Measurements from ENCODE around the gene C1orf122.

C1orf122 gene

GRCh38 chr1:37822906-37823815 lies 15.6 kb downstream of the C1orf122 start:
- H3K9me3 ChIP-seq (ENCODE audit: control insufficient read depth in 2 of 2, low read length in 2 of 2), result no peaks in the 10 kb centered on the region
- no peak overlapping the region for H3K27ac ChIP-seq (ENCODE audit: low read depth in 2 of 2, low read length in 2 of 2)
- no peaks in the 10 kb centered on the region for H3K27me3 ChIP-seq (ENCODE audit: control insufficient read depth in 2 of 2, insufficient read depth in 2 of 2, low read length in 2 of 2)
- peaks cover 32 to 38% of the 10 kb centered on the region in 2 donors for H3K36me3 ChIP-seq (ENCODE audit: control insufficient read depth in 2 of 2, insufficient read depth in 2 of 2, low read length in 2 of 2)
- peaks cover 0 to 3% of the 10 kb centered on the region in 2 donors for H3K4me1 ChIP-seq (ENCODE audit: control insufficient read depth in 2 of 2, insufficient read depth in 2 of 2, low read length in 2 of 2)
- H3K9ac ChIP-seq (ENCODE audit: low read depth in 1 of 2, low read length in 2 of 2), result no peak overlapping the region
- no peak overlapping the region for H3K4me3 ChIP-seq (ENCODE audit: low read length in 2 of 2)

GRCh38 chr1:37824001-37824400 lies 16.4 kb downstream of the C1orf122 start:
- H3K4me1 ChIP-seq (ENCODE audit: control insufficient read depth in 2 of 2, insufficient read depth in 2 of 2, low read length in 2 of 2), result peaks cover 0 to 3% of the 10 kb centered on the region in 2 donors
- H3K36me3 ChIP-seq (ENCODE audit: control insufficient read depth in 2 of 2, insufficient read depth in 2 of 2, low read length in 2 of 2), result peaks cover 32 to 37% of the 10 kb centered on the region in 2 donors
- no peak overlapping the region for H3K27ac ChIP-seq (ENCODE audit: low read depth in 2 of 2, low read length in 2 of 2)
- H3K9me3 ChIP-seq (ENCODE audit: control insufficient read depth in 2 of 2, low read length in 2 of 2), result no peaks in the 10 kb centered on the region
- H3K27me3 ChIP-seq (ENCODE audit: control insufficient read depth in 2 of 2, insufficient read depth in 2 of 2, low read length in 2 of 2), result no peaks in the 10 kb centered on the region
- no peak overlapping the region for H3K4me3 ChIP-seq (ENCODE audit: low read length in 2 of 2)
- no peak overlapping the region for H3K9ac ChIP-seq (ENCODE audit: low read depth in 1 of 2, low read length in 2 of 2)

- no peak overlapping the region for H3K4me3 ChIP-seq (ENCODE audit: low read length in 2 of 2)
- H3K4me1 ChIP-seq (ENCODE audit: control insufficient read depth in 2 of 2, insufficient read depth in 2 of 2, low read length in 2 of 2), result peaks cover 0 to 3% of the 10 kb centered on the region in 2 donors
- H3K27me3 ChIP-seq (ENCODE audit: control insufficient read depth in 2 of 2, insufficient read depth in 2 of 2, low read length in 2 of 2), result no peaks in the 10 kb centered on the region
- no peaks in the 10 kb centered on the region for H3K9me3 ChIP-seq (ENCODE audit: control insufficient read depth in 2 of 2, low read length in 2 of 2)
- no peak overlapping the region for H3K9ac ChIP-seq (ENCODE audit: low read depth in 1 of 2, low read length in 2 of 2)
- H3K27ac ChIP-seq (ENCODE audit: low read depth in 2 of 2, low read length in 2 of 2), result no peak overlapping the region
- peaks cover 37% of the 10 kb centered on the region in 2 donors for H3K36me3 ChIP-seq (ENCODE audit: control insufficient read depth in 2 of 2, insufficient read depth in 2 of 2, low read length in 2 of 2)
These were observed 17.9 kb downstream of the C1orf122 start for GRCh38 chr1:37825506-37825905.

DNA sequence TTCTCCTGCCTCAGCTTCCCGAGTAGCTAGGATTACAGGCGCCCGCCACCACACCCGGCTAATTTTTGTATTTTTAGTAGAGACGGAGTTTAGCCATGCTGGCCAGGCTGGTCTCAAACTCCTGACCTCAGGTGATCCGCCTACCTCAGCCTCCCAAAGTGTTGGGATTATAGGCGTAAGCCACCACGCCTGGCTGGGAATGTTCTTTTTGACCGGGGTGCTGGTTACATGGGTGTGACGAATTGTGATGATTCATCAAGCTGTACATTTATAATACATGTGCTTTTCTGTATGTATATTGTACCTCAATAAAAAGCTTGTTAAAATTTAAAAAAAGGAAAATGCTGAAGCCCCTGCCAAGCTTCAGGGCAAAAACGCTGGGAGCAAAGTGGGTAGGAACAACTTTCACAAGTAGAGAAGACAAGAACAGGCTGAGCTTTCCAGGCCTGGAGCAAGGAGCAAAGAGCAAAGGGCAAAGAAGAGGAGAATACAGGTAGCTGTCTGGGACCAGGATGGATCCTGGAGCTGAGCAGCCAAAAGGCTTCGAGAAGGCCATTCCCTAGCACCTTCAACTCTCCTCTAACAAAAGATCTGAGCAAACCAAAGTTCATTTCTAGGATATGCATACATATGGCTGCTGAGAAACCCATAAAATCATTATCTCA lies 21.0 kb downstream of the C1orf122 start:
- Histone ChIP-seq H3K4me1 (ENCODE audit: control insufficient read depth in 2 of 2, insufficient read depth in 2 of 2, low read length in 2 of 2) (peaks cover 0 to 3% of the 10 kb centered on the region in 2 donors), H3K27me3 (ENCODE audit: control insufficient read depth in 2 of 2, insufficient read depth in 2 of 2, low read length in 2 of 2) (no peaks in the 10 kb centered on the region), H3K4me3 (ENCODE audit: low read length in 2 of 2) (no peak overlapping the region), H3K36me3 (ENCODE audit: control insufficient read depth in 2 of 2, insufficient read depth in 2 of 2, low read length in 2 of 2) (peaks cover 33% of the 10 kb centered on the region in 2 donors), H3K27ac (ENCODE audit: low read depth in 2 of 2, low read length in 2 of 2) (no peak overlapping the region), H3K9ac (ENCODE audit: low read depth in 1 of 2, low read length in 2 of 2) (no peak overlapping the region), H3K9me3 (ENCODE audit: control insufficient read depth in 2 of 2, low read length in 2 of 2) (no peaks in the 10 kb centered on the region)

DNA sequence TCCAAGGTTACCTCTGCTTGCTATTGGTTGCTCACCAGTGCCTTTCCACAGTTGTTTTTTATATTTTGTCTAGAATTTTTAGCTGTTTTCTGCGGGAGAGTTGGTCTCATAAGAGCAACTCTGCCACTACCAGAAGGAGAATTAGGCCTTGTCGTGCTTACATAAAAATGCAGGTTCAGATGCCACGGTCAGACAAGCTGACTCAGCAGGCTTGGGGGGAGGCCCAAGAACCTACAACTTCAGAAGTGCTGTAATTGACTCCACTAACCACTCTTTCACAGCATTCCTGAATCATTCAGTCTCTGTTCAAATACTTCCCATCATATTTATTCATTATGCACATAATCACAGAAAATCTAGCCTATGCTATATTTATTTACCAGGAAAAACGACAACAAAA lies 23.5 kb downstream of the C1orf122 start:
- peaks cover 49 to 51% of the 10 kb centered on the region in 2 donors for H3K36me3 ChIP-seq (ENCODE audit: control insufficient read depth in 2 of 2, insufficient read depth in 2 of 2, low read length in 2 of 2)
- no peak overlapping the region for H3K27ac ChIP-seq (ENCODE audit: low read depth in 2 of 2, low read length in 2 of 2)
- no peak overlapping the region for H3K4me3 ChIP-seq (ENCODE audit: low read length in 2 of 2)
- H3K9ac ChIP-seq (ENCODE audit: low read depth in 1 of 2, low read length in 2 of 2), result no peak overlapping the region
- H3K4me1 ChIP-seq (ENCODE audit: control insufficient read depth in 2 of 2, insufficient read depth in 2 of 2, low read length in 2 of 2), result peaks cover 0 to 3% of the 10 kb centered on the region in 2 donors
- no peaks in the 10 kb centered on the region for H3K9me3 ChIP-seq (ENCODE audit: control insufficient read depth in 2 of 2, low read length in 2 of 2)
- no peaks in the 10 kb centered on the region for H3K27me3 ChIP-seq (ENCODE audit: control insufficient read depth in 2 of 2, insufficient read depth in 2 of 2, low read length in 2 of 2)

- Histone ChIP-seq H3K27ac (ENCODE audit: low read depth in 2 of 2, low read length in 2 of 2) (no peak overlapping the region), H3K36me3 (ENCODE audit: control insufficient read depth in 2 of 2, insufficient read depth in 2 of 2, low read length in 2 of 2) (peaks cover 50 to 54% of the 10 kb centered on the region in 2 donors)
These were observed 24.2 kb downstream of the C1orf122 start for GRCh38 chr1:37831809-37832208.

DNA sequence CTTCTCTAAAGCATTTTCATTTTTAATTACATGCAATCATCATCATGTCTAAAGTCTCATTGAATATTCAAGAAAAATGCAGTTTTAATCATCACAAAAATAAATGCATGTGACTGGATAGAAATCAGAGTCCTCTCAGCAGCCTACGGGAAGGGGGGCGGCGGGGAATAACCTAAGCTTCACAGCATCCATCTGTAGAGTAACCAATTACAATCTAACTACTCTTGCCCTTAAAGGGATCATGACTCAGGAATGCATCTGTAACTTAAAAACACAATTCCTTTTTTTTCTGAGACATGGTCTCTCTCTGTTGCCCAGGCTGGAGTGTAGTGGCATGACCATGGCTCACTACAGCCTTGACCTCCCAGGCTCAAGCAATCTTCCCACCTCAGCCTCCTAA lies 29.2 kb downstream of the C1orf122 start:
- Histone ChIP-seq H3K4me3 (ENCODE audit: low read length in 2 of 2) (no peak overlapping the region), H3K9ac (ENCODE audit: low read depth in 1 of 2, low read length in 2 of 2) (no peak overlapping the region), H3K27ac (ENCODE audit: low read depth in 2 of 2, low read length in 2 of 2) (no peak overlapping the region), H3K9me3 (ENCODE audit: control insufficient read depth in 2 of 2, low read length in 2 of 2) (no peaks in the 10 kb centered on the region), H3K27me3 (ENCODE audit: control insufficient read depth in 2 of 2, insufficient read depth in 2 of 2, low read length in 2 of 2) (no peaks in the 10 kb centered on the region), H3K4me1 (ENCODE audit: control insufficient read depth in 2 of 2, insufficient read depth in 2 of 2, low read length in 2 of 2) (no peaks in the 10 kb centered on the region), H3K36me3 (ENCODE audit: control insufficient read depth in 2 of 2, insufficient read depth in 2 of 2, low read length in 2 of 2) (peaks cover 62% of the 10 kb centered on the region in 2 donors)

More at GRCh38 chr1:37831809-37832208, 24.2 kb downstream of the C1orf122 start:
- Histone ChIP-seq H3K27me3 (ENCODE audit: control insufficient read depth in 2 of 2, insufficient read depth in 2 of 2, low read length in 2 of 2) (no peaks in the 10 kb centered on the region), H3K9me3 (ENCODE audit: control insufficient read depth in 2 of 2, low read length in 2 of 2) (no peaks in the 10 kb centered on the region), H3K9ac (ENCODE audit: low read depth in 1 of 2, low read length in 2 of 2) (no peak overlapping the region), H3K4me1 (ENCODE audit: control insufficient read depth in 2 of 2, insufficient read depth in 2 of 2, low read length in 2 of 2) (peaks cover 0 to 3% of the 10 kb centered on the region in 2 donors), H3K4me3 (ENCODE audit: low read length in 2 of 2) (no peak overlapping the region)

DNA sequence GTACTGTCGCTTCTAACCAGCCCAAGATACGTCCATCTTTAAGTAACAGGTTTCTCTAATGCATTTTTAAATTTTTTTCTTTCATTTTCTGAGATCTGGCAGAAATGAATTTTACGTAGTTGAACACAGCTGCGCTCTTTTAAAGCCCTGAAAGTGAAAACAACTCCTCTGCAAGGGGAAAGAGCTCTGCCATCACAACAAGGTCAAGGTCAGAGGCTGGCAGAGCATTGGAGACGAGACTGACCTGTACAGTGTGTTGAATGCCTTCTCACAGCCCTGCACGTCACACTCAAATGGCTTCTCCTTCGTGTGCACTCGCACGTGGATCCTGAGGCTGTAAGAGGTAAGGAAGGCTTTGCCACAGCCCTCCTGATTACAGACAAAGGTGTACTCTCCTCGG lies 32.1 kb downstream of the C1orf122 start:
- H3K9ac ChIP-seq (ENCODE audit: low read depth in 1 of 2, low read length in 2 of 2), result no peak overlapping the region
- no peaks in the 10 kb centered on the region for H3K4me1 ChIP-seq (ENCODE audit: control insufficient read depth in 2 of 2, insufficient read depth in 2 of 2, low read length in 2 of 2)
- no peak overlapping the region for H3K4me3 ChIP-seq (ENCODE audit: low read length in 2 of 2)
- H3K27me3 ChIP-seq (ENCODE audit: control insufficient read depth in 2 of 2, insufficient read depth in 2 of 2, low read length in 2 of 2), result no peaks in the 10 kb centered on the region
- no peak overlapping the region for H3K27ac ChIP-seq (ENCODE audit: low read depth in 2 of 2, low read length in 2 of 2)
- no peaks in the 10 kb centered on the region for H3K9me3 ChIP-seq (ENCODE audit: control insufficient read depth in 2 of 2, low read length in 2 of 2)
- peaks cover 45 to 47% of the 10 kb centered on the region in 2 donors for H3K36me3 ChIP-seq (ENCODE audit: control insufficient read depth in 2 of 2, insufficient read depth in 2 of 2, low read length in 2 of 2)

GRCh38 chr1:37840711-37841110 lies 33.1 kb downstream of the C1orf122 start:
- Histone ChIP-seq H3K4me3 (ENCODE audit: low read length in 2 of 2) (no peak overlapping the region), H3K4me1 (ENCODE audit: control insufficient read depth in 2 of 2, insufficient read depth in 2 of 2, low read length in 2 of 2) (no peaks in the 10 kb centered on the region), H3K9me3 (ENCODE audit: control insufficient read depth in 2 of 2, low read length in 2 of 2) (no peaks in the 10 kb centered on the region), H3K36me3 (ENCODE audit: control insufficient read depth in 2 of 2, insufficient read depth in 2 of 2, low read length in 2 of 2) (peaks cover 37 to 41% of the 10 kb centered on the region in 2 donors), H3K27me3 (ENCODE audit: control insufficient read depth in 2 of 2, insufficient read depth in 2 of 2, low read length in 2 of 2) (no peaks in the 10 kb centered on the region), H3K27ac (ENCODE audit: low read depth in 2 of 2, low read length in 2 of 2) (no peak overlapping the region), H3K9ac (ENCODE audit: low read depth in 1 of 2, low read length in 2 of 2) (no peak overlapping the region)

DNA sequence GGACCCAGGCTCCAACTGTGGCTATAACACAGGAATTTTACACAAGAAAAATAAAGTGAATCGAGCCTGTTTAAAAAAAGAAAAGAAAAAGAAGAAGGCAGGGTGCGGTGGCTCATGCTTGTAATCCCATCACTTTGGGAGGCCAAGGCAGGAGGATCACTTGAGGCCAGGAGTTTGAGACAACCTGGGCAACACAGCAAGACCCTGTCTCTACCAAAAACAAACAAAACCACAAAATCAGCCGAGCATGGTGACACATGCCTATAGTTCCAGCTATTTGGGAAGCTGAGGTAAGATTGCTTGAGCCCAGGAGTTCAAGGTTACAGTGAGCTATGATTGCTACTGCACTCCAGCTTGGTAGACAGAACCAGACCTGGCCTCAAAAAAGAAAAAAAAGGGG lies 34.1 kb downstream of the C1orf122 start:
- H3K27ac ChIP-seq (ENCODE audit: low read depth in 2 of 2, low read length in 2 of 2), result no peak overlapping the region
- no peak overlapping the region for H3K9ac ChIP-seq (ENCODE audit: low read depth in 1 of 2, low read length in 2 of 2)
- H3K27me3 ChIP-seq (ENCODE audit: control insufficient read depth in 2 of 2, insufficient read depth in 2 of 2, low read length in 2 of 2), result no peaks in the 10 kb centered on the region
- no peak overlapping the region for H3K4me3 ChIP-seq (ENCODE audit: low read length in 2 of 2)
- no peaks in the 10 kb centered on the region for H3K9me3 ChIP-seq (ENCODE audit: control insufficient read depth in 2 of 2, low read length in 2 of 2)
- peaks cover 0 to 8% of the 10 kb centered on the region in 2 donors for H3K4me1 ChIP-seq (ENCODE audit: control insufficient read depth in 2 of 2, insufficient read depth in 2 of 2, low read length in 2 of 2)
- H3K36me3 ChIP-seq (ENCODE audit: control insufficient read depth in 2 of 2, insufficient read depth in 2 of 2, low read length in 2 of 2), result peaks cover 30 to 35% of the 10 kb centered on the region in 2 donors

Data from mucosa of rectum (tissue), 2 donors.